LNCaP clone FGC (cell line): ENCODE results near the gene VWDE.

Experiments used
- DNase-seq: peaks from one replicate; pipeline ENCODE4 v3.0.0-alpha.2; 2011; ENCODE audit warnings: low read depth
- H3K4me3 ChIP-seq: 2 replicates; pipeline ENCODE4 v1.5.1; 2011; ENCODE audit warnings: mild to moderate bottlenecking, low read depth, low read length, control low read depth
- TF ChIP-seq, protein P1 (sequence below): IDR thresholded peaks from 2 replicates; pipeline ENCODE4 v1.5.1; 2012; ENCODE audit warnings: mild to moderate bottlenecking; ENCODE audit not compliant: control insufficient read depth, insufficient read depth; ENCODE audit errors: extremely low read depth

VWDE gene

DNA sequence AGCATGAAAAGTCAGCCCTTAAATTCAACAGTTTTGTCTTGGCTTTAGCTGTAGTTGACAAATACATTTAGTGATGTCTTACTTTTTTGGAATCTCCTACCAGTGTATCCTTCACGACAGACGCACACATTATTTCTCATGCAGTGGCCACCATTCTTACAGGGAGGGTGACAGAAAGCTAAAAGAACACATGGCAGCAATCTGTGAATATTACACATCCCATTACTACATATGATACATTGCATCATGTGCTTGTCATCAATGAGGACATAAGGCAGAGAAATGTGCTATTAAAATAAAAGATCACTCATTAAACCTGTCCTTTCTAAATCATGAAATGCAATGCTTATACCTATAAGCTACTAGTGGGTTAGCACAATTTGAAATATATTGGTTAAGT lies 66.6 kb downstream of the VWDE start:
- TF ChIP-seq, protein P1, sequence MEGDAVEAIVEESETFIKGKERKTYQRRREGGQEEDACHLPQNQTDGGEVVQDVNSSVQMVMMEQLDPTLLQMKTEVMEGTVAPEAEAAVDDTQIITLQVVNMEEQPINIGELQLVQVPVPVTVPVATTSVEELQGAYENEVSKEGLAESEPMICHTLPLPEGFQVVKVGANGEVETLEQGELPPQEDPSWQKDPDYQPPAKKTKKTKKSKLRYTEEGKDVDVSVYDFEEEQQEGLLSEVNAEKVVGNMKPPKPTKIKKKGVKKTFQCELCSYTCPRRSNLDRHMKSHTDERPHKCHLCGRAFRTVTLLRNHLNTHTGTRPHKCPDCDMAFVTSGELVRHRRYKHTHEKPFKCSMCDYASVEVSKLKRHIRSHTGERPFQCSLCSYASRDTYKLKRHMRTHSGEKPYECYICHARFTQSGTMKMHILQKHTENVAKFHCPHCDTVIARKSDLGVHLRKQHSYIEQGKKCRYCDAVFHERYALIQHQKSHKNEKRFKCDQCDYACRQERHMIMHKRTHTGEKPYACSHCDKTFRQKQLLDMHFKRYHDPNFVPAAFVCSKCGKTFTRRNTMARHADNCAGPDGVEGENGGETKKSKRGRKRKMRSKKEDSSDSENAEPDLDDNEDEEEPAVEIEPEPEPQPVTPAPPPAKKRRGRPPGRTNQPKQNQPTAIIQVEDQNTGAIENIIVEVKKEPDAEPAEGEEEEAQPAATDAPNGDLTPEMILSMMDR = no peak
- no peak overlapping the region for H3K4me3 ChIP-seq
- DNase-seq = no peak

DNA sequence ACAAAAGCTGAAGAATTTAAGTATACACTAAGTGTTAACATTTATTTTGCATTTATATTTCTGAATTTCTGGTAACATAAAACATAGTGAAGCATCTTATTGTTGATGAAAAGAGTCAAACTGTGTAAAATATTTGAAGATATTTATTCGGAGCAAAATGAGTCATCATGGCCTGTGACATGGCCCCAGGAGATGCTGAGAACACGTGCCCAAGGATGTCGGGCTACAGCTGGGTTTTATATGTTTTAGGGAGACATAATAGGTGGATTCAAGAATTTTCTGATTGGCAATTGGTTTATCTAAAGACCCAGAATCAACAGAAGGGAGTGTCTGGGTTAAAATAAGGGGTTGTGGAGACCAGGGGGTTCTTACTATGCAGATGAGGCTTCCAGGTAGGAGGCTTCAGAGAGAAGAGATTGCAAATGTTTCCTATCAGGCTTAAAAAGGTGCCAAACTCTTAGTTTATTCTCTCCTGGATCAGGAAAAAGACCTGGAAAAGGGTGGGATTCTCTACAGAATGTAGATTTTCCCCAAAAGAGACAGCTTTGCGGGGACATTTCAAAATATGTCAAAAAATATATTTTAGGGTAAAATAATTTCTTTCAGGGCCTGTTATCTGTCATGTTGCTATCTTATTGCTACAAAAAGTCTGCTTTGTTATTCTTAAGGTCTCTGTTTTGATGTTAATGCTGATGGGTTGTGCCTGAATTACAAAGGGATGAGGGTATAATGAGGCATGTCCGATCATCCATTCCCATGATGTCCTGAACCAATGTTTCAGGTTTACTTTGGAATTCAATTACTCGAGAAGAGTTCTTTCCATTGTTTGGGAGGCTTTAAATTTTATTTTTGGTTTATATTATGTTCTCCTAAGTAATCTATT lies 74.5 kb downstream of the VWDE start:
- TF ChIP-seq, protein P1 = no peak
- H3K4me3 ChIP-seq = no peak overlapping the region
- DNase-seq = no peak

DNA sequence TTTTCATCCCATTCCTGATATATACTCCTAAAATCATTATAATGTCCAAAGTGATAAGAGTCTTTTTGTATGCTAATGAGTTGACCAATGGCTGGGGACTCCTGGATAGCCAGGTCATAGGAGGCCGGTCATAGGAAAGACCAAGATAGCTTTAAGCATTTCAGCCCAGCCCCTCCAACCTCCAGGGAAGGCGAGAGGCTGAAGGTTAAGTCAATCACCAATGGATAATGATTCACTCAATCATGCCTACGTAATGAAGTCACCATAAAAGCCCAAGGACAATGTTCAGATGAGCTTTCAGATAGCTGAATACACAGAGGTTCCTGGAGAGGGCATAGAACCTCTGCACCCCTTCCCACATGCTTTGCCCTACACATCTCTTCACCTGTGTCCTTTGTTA lies 75.7 kb downstream of the VWDE start:
- H3K4me3 ChIP-seq = no peak overlapping the region
- DNase-seq = no peak
- TF ChIP-seq, protein P1 = no peak

DNA sequence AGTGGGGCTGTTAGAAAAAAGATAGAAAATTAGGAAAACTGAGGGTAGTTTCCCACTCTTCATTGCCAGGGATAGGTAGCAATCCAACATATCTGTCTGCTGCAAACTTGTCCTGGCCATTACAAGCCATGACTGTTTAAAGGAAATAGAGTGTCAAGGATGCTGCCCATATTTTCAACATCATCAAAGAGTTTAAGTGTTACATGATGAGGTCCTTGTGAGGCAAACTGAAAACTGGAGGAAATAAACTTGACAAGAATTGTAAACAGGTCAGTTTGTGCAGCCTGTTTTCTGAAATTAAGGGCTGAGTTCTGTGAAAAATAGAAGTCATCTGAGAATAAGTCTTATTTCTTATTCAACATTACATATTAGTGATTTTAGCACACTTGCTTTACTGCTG lies 78.0 kb downstream of the VWDE start:
- DNase-seq = no peak

DNA sequence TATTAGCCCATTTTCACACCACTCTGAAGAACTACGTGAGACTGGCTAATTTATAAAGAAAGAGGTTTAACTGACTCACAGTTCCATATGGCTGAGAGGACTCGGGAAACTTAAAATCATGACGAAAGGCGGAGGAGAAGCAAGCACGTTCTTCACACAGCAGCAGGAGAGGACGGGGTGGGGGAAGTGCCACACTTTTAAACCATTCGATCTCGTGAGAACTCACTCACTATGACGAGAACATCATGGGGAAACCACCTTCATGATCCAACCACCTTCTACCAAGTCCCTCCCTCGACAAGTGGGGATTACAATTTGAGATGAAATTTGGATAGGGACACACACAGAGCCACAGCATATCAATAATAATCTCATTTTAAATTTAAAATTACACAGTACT lies 80.2 kb downstream of the VWDE start:
- no peak overlapping the region for H3K4me3 ChIP-seq
- TF ChIP-seq, protein P1 = no peak
- DNase-seq = no peak

More for the DNA sequence above, 78.0 kb downstream of the VWDE start:
- TF ChIP-seq, protein P1 = no peak
- no peak overlapping the region for H3K4me3 ChIP-seq

DNA sequence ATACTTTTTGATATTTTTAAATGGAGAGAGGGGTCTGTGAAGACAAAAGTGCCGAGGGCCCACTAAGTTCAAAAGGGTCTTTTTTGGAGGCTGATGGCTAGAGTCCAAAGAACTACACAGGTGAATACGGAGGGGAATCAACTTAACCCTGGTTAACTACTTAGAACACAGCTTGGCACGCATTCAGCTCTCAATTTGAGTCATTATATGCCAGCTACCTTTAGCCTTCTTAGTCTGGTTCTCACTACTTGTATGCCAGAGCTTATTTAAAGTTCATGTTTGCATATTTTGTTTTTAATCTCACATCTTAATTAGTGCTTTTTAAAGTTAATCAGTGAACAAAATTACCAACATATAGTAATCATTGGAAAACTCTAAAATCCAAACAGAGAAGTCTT lies 80.8 kb downstream of the VWDE start:
- no peak for DNase-seq
- H3K4me3 ChIP-seq = no peak overlapping the region
- TF ChIP-seq, protein P1 = no peak
